GM19023 (cell line): ENCODE measurements around the gene YPEL3.
"Not testable (repeated sequence)": the region's sequence is repeated elsewhere in the genome, so short reads cannot be mapped to it uniquely, and the experiment has no call there.

Experiments used
- ATAC-seq: cut with Tn5 transposase; IDR thresholded peaks from one replicate; pipeline ENCODE4 v1.9.1; 2021; ENCODE audit warnings: mild to moderate bottlenecking, moderate library complexity; ENCODE audit not compliant: unreplicated experiment

YPEL3 gene

GRCh38 chr16:30117768-30118167 is 21.8 kb upstream of the YPEL3 start:
- ATAC-seq: no peak

- no peak for ATAC-seq
Observed at GRCh38 chr16:30116291-30117207, 20.5 kb upstream of the YPEL3 start.

GRCh38 chr16:30115238-30115637 is 19.2 kb upstream of the YPEL3 start:
- ATAC-seq: no peak

GRCh38 chr16:30114833-30115232 is 18.8 kb upstream of the YPEL3 start:
- not testable (repeated sequence) for ATAC-seq

GRCh38 chr16:30114411-30114810 is 18.4 kb upstream of the YPEL3 start:
- no peak for ATAC-seq

GRCh38 chr16:30113711-30114333 is 17.8 kb upstream of the YPEL3 start:
- ATAC-seq: no peak

GRCh38 chr16:30113031-30113710 is 17.2 kb upstream of the YPEL3 start, which contains the start of gene GDPD3:
Gene GDPD3, minus strand, starts transcription at chr16:30113537. Its CDS starts 59 bp downstream, at chr16:30113478.
- no peak for ATAC-seq

GRCh38 chr16:30112197-30113030 is 16.4 kb upstream of the YPEL3 start:
- ATAC-seq: no peak

GRCh38 chr16:30110661-30111060 is 14.6 kb upstream of the YPEL3 start:
- ATAC-seq: no peak

- no peak for ATAC-seq
Observed at GRCh38 chr16:30108059-30108850, 12.2 kb upstream of the YPEL3 start.

GRCh38 chr16:30104492-30104891 is 8.5 kb upstream of the YPEL3 start:
- ATAC-seq: no peak

GRCh38 chr16:30104090-30104489 is 8.1 kb upstream of the YPEL3 start:
- no peak for ATAC-seq

GRCh38 chr16:30096862-30097563 is 1.0 kb upstream of the YPEL3 start:
- ATAC-seq: no peak

- no peak for ATAC-seq
Observed at GRCh38 chr16:30095166-30096078, 591 bp downstream of the YPEL3 start.

GRCh38 chr16:30094541-30095165 is 1.4 kb downstream of the YPEL3 start:
- ATAC-seq: no peak

GRCh38 chr16:30092373-30093010 is 3.5 kb downstream of the YPEL3 start:
- ATAC-seq: peak; percentile 39
